ENCODE data around the gene STX12.

STX12 gene

DNA sequence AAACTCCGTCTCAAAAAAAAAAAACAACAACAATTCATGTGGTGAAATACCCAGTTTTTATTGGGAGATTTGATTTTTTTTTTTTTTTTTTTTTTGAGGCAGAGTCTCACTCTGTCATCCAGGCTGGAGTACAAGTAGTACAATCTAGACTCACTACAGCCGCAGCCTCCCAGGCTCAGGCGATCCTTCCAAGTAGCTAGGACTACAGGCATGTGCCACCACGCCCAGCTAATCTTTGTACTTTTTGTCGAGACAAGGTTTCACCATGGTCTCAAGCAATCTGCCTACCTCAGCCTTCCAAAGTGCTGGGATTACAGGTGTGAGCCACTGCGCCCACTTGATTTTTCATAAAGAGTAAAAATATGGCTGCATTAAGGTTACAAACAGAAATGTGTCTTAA lies 31.9 kb upstream of the STX12 start:
- DNase-seq (ENCODE audit: low read depth), result no peak
- no peak for TF ChIP-seq CTCF (conservative IDR thresholded peaks at IDR 0.05; ENCODE audit: low read depth, low read length)
- no peak overlapping the region for H3K4me3 ChIP-seq (ENCODE audit: low read depth, low read length)

DNA sequence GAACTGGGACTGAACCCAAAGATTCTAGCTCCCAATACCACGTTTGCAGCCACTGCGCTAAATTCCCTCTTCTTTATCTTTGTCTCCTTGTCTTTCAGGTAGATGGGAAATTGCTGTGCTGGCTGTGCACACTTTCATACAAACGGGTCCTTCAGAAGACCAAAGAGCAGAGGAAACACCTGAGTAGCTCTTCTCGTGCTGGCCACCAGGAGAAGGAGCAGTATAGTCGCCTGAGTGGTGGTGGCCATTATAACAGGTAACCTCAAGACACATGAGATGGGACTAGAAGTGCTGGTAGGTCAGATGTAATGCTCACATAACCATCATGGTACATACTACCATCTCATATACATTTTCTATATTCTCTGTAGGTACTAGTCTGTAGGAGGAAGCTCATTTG lies 28.5 kb upstream of the STX12 start:
- no peak for TF ChIP-seq CTCF (conservative IDR thresholded peaks at IDR 0.05; ENCODE audit: low read depth, low read length)
- H3K4me3 ChIP-seq (ENCODE audit: low read depth, low read length), result no peak overlapping the region
- no peak for DNase-seq (ENCODE audit: low read depth)

- DNase-seq (ENCODE audit: low read depth), result no peak
- no peak for TF ChIP-seq CTCF (conservative IDR thresholded peaks at IDR 0.05; ENCODE audit: low read depth, low read length)
- H3K4me3 ChIP-seq (ENCODE audit: low read depth, low read length), result no peak overlapping the region
These were observed 27.6 kb upstream of the STX12 start for GRCh38 chr1:27745466-27745865.

DNA sequence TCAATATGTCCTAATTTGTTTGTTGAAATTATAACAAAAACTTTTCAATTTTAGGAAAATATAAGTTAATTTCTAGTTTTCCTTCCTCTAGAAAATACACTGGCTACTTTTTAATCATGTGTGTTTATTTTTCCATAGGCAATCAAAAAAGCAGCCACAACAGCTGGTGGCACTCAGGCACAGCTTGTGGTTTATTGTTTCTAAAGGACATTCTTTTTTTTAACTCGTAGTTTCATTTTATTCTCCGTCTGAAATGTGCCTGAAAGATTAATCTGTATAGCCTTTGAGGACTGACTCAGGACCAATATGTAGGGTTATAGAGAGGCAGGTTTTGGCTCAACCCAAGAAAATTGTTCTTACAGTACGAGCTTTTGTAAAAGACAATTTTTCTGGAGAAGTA lies 20.7 kb upstream of the STX12 start:
- no peak overlapping the region for H3K4me3 ChIP-seq (ENCODE audit: low read depth, low read length)
- DNase-seq (ENCODE audit: low read depth), result no peak

DNA sequence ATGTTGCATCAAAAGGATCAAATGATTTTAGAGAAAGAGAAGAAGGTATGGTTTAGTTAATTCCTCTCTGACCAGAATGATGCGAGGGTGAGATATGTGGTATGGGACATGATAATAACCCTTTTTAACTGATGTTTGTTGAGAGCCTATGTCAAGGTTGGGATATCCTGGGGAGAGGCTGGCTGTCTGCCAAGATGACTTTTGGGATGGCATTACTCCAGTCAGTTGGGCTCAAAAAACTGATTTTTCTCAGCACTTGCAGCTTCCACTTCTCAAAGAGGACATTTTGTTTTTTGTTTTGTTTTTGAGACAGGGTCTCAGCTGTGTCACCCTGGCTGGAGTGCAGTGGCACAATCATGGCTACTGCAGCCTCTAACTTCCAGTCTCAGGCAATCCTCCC lies 17.7 kb upstream of the STX12 start:
- DNase-seq (ENCODE audit: low read depth), result no peak
- no peak for TF ChIP-seq CTCF (conservative IDR thresholded peaks at IDR 0.05; ENCODE audit: low read depth, low read length)
- no peak overlapping the region for H3K4me3 ChIP-seq (ENCODE audit: low read depth, low read length)

More for the DNA sequence above, 20.7 kb upstream of the STX12 start:
- no peak for TF ChIP-seq CTCF (conservative IDR thresholded peaks at IDR 0.05; ENCODE audit: low read depth, low read length)

DNA sequence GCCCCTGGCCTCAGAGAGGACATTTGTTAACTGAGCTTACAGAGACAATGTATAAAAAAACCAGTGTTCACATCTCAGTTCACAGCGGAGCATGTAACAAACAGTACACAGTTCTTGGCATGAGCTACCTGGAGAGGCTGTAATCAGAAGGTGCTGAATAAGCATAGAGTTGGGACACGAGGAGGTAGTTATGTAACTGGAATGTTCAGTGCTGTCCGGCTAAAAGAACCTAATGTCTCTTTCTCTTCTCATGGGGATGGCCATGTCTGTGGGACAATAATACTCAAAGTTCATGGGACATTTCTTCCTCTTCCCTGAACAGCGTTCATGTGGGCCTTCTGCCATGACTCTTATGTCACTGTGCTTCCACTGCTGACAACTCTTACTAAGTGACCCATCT lies 17.2 kb upstream of the STX12 start:
- H3K4me3 ChIP-seq (ENCODE audit: low read depth, low read length), result no peak overlapping the region
- DNase-seq (ENCODE audit: low read depth), result no peak
- no peak for TF ChIP-seq CTCF (conservative IDR thresholded peaks at IDR 0.05; ENCODE audit: low read depth, low read length)

DNA sequence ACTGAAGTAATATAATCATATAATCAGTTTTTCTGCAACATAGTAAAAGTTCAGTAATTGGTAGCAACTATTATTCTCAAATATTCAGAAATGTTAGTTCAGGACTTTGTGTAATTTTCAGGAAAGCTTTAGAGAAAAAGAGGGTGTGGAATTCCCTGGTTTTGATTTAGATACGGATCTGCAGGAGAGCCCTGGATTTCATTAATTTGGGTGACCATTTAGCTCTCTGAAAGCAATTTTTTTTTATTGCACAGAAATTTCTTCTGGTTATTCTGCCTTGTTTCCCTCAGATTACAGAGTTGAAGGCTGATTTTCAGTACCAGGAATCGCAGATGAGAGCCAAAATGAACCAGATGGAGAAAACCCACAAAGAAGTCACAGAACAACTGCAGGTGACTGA lies 13.8 kb upstream of the STX12 start:
- H3K4me3 ChIP-seq (ENCODE audit: low read depth, low read length), result no peak overlapping the region
- no peak for DNase-seq (ENCODE audit: low read depth)
- TF ChIP-seq CTCF (conservative IDR thresholded peaks at IDR 0.05; ENCODE audit: low read depth, low read length), result no peak

Data from choroid plexus epithelial cell (primary cell).